K562 (cell line): ENCODE measurements around the gene SOCS2. TPM values are rescaled to one million over a fixed set of nuclear protein-coding genes. Genes with fewer than 3 reads are reported as not detected.
A peak's percentile ranks its signal among the peaks of the same experiment; 100 is the strongest.
"Not testable (repeated sequence)": the region's sequence is repeated elsewhere in the genome, so short reads cannot be mapped to it uniquely, and the experiment has no call there.

Experiments used
- ATAC-seq: fragments of 200-7000 bp; cut with Tn5 transposase; 3 replicates; pipeline ENCODE4 v1.9.1; 2020; ENCODE audit warnings: moderate library complexity
- BruUV-seq: library from RNA; stranded (reverse); fragments of 400-500 nt; replicated peaks from 2 replicates; lab custom pipeline; 2021; lab: Mats Ljungman, UMichigan
- CTCF ChIA-PET: fragments of 300-600 bp; formaldehyde crosslinking; extraction: SDS; loops from one replicate; lab custom pipeline; 2021; ENCODE audit warnings: low intra/inter-chr PET ratio; lab: Yijun Ruan, JAX
- POLR2A ChIA-PET: fragments of 300-600, 350-650 bp; sonication (Branson Sonifier 250); formaldehyde crosslinking; extraction: SDS; loops from one replicate; lab custom pipeline; 2021; ENCODE audit warnings: antibody characterized with exemption, inconsistent platforms; lab: Yijun Ruan, JAX
- DNase-seq, 4 experiments: peaks; one replicate each; pipeline versions ENCODE4 v3.0.0 to v3.0.0-alpha.2; 2011 to 2018; ENCODE audit warnings: low spot score in 3 of 4, mixed read lengths in 3 of 4; ENCODE audit errors: extremely low read depth in 1 of 4
- FAIRE-seq: peaks from 2 replicates; lab custom pipeline; 2011; peaks lifted over from hg19 to GRCh38; lab: Jason Lieb, UNC
- H2AFZ ChIP-seq: 2 replicates; pipeline ENCODE4 v1.6.0; 2011; ENCODE audit warnings: low read depth, low read length, control low read depth, inconsistent platforms
- H3K27ac ChIP-seq: fragments of 200-600 bp; 3 replicates; pipeline ENCODE4 v1.8.0; 2011; ENCODE audit warnings: low read depth, mild to moderate bottlenecking, control low read depth, inconsistent platforms, low read length, moderate library complexity, mixed read lengths; ENCODE audit errors: extremely low read depth
- H3K27me3 ChIP-seq, 2 experiments: fragments of 300-600 bp in 1 of 2; 2 replicates in 1 of 2; 3 replicates in 1 of 2; pipeline versions ENCODE4 v1.6.0 to v1.8.0; 2011; ENCODE audit warnings: inconsistent platforms in 2 of 2, low read length in 2 of 2, mild to moderate bottlenecking in 1 of 2, mixed read lengths in 1 of 2, moderate library complexity in 1 of 2; ENCODE audit not compliant: control insufficient read depth in 2 of 2, insufficient read depth in 2 of 2
- H3K36me3 ChIP-seq: fragments of 300-600 bp; 3 replicates; pipeline ENCODE4 v1.8.0; 2011; ENCODE audit warnings: mild to moderate bottlenecking, low read length, inconsistent platforms; ENCODE audit not compliant: control insufficient read depth, insufficient read depth
- H3K4me1 ChIP-seq, 2 experiments: fragments of 200-600 bp in 1 of 2; replicated peaks in 1 of 2; 2 replicates in 1 of 2; 3 replicates in 1 of 2; pipeline versions ENCODE4 v1.5.1 to v1.8.0; 2011; ENCODE audit warnings: inconsistent platforms in 2 of 2, low read length in 2 of 2, mild to moderate bottlenecking in 1 of 2, mixed read lengths in 1 of 2, moderate library complexity in 1 of 2; ENCODE audit not compliant: control insufficient read depth in 2 of 2, insufficient read depth in 2 of 2
- H3K4me2 ChIP-seq: 2 replicates; pipeline ENCODE4 v1.6.1; 2011; ENCODE audit warnings: low read length, control low read depth, inconsistent platforms, mixed read lengths; ENCODE audit not compliant: insufficient read depth
- H3K4me3 ChIP-seq: fragments of 200-600 bp; sonication (generic), shearing (Covaris generic); 2 replicates; pipeline ENCODE4 v1.5.1; 2016; ENCODE audit warnings: control low read depth, inconsistent platforms
- H3K79me2 ChIP-seq: fragments of 200-600 bp; 3 replicates; pipeline ENCODE4 v1.8.0; 2011; ENCODE audit warnings: low read length, inconsistent platforms; ENCODE audit not compliant: control insufficient read depth, insufficient read depth
- H3K9ac ChIP-seq, 2 experiments: 2 replicates each; pipeline versions ENCODE4 v1.6.0 to v1.6.1; 2011; ENCODE audit warnings: low read depth in 2 of 2, low read length in 2 of 2, control low read depth in 1 of 2, inconsistent platforms in 1 of 2, mild to moderate bottlenecking in 1 of 2, mixed read lengths in 1 of 2; ENCODE audit not compliant: insufficient read depth in 1 of 2
- H3K9me1 ChIP-seq: one replicate; pipeline ENCODE4 v1.6.0; 2011; ENCODE audit warnings: inconsistent platforms, mild to moderate bottlenecking, low read length, moderate library complexity; ENCODE audit not compliant: control insufficient read depth, insufficient read depth
- H3K9me3 ChIP-seq: replicated peaks from 2 replicates; pipeline ENCODE4 v1.5.1; 2011; ENCODE audit warnings: low read depth, low read length, inconsistent platforms; ENCODE audit not compliant: control insufficient read depth, insufficient read depth
- H4K20me1 ChIP-seq: replicated peaks from 2 replicates; pipeline ENCODE4 v1.6.1; 2011; ENCODE audit warnings: low read length, inconsistent platforms, mixed read lengths; ENCODE audit not compliant: control insufficient read depth, insufficient read depth
- ZNF280A ChIP-seq: fragments of 450-650 bp; IDR thresholded peaks from 2 replicates; pipeline ENCODE4 v1.6.1; 2018; ENCODE audit warnings: mild to moderate bottlenecking, low read depth; ENCODE audit not compliant: partially characterized antibody
- ZNF324 ChIP-seq: fragments of 250-450 bp; sonication (Bioruptor Pico); IDR thresholded peaks from 2 replicates; pipeline ENCODE4 v1.4.0; 2020; ENCODE audit warnings: mild to moderate bottlenecking
- WGBS: fragments of 100-300 bp; shearing (Covaris generic); methylation state at CpG from one replicate; pipeline ENCODE4 v1.1.6; 2016; ENCODE audit warnings: low coverage, mixed read lengths; ENCODE audit not compliant: insufficient coverage; ENCODE audit errors: missing lambda C conversion rate; 5-methylcytosine and 5-hydroxymethylcytosine counted together
- in situ Hi-C: fragments of 300-500 bp; cut with MboI; formaldehyde crosslinking; loops from 4 replicates; pipeline ENCODE4 v1.15.0; 2018; ENCODE audit warnings: inconsistent platforms, mixed read lengths
- intact Hi-C: fragments of 100-400 bp; cut with micrococcal nuclease; formaldehyde crosslinking; loops from 2 replicates; pipeline ENCODE4 v1.14.2; 2022
- polyA plus RNA-seq, 8 experiments: library from polyadenylated mRNA; depleted of rRNA in 4 of 8; stranded (reverse) in 5 of 8; unstranded in 3 of 8; fragments of >200 nt; fragmentation: Nextera tagmentation in 2 of 8; fragmentation: Illumina TruSeq in 1 of 8; extraction: Ambion mirVana in 2 of 8; extraction: Trizol in 1 of 8; gene quantifications; 2 replicates each; pipeline versions ENCODE4 v1.2.1 to v1.2.3, GENCODE V29; 2011 to 2014; ENCODE audit warnings: inconsistent platforms in 1 of 8, missing spikeins in 1 of 8
- total RNA-seq, 7 experiments: library from RNA; depleted of rRNA in 6 of 7; stranded (reverse); fragments of >200 nt in 6 of 7; fragmentation: Illumina TruSeq in 2 of 7; extraction: Trizol in 2 of 7; gene quantifications; 2 replicates each; pipeline versions ENCODE4 v1.2.1 to v1.2.3, GENCODE V29; 2011 to 2021; ENCODE audit warnings: low replicate concordance in 1 of 7

Gene SOCS2
- total and polyA plus RNA-seq, 9 of the 15 experiments (the other 6 are each of a cell fraction or from before 2014, with no cell fraction given), result 37.0 to 162 (median 98.7) TPM

GRCh38 chr12:93557879-93558278 is 14.6 kb upstream of the SOCS2 start:
- H3K9me1 ChIP-seq, ATAC-seq, H3K9me3 ChIP-seq, H4K20me1 ChIP-seq, CTCF ChIA-PET, FAIRE-seq, intact Hi-C loops, BruUV-seq, in situ Hi-C loops, H3K4me3 ChIP-seq, H3K27me3 ChIP-seq, H2AFZ ChIP-seq, H3K36me3 ChIP-seq, H3K4me1 ChIP-seq, H3K79me2 ChIP-seq, POLR2A ChIA-PET, DNase-seq, H3K27ac ChIP-seq, H3K4me2 ChIP-seq, H3K9ac ChIP-seq: not testable (repeated sequence)
- TF ChIP-seq ZNF324 (CRISPR knock-in tag) (peak; percentile 83), ZNF280A (peak; percentile 10)

DNA sequence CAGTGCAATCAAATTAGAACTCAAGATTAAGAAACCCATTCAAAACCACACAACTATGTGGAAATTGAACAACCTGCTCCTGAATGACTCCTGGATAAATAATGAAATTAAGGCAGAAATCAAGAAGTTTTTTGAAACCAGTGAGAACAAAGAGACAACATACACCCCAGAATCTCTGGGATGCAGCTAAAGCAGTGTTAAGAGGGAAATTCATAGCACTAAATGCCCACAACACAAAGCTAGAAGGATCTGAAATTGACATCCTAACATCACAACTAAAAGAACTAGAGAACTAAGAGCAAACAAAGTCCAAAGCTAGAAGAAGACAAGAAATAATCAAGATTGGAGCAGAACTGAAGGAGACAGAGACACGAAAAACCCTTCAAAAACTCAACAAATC is 13.8 kb upstream of the SOCS2 start:
- H3K27me3 ChIP-seq, DNase-seq, in situ Hi-C loops, H2AFZ ChIP-seq, H3K27ac ChIP-seq, FAIRE-seq, ATAC-seq, H3K79me2 ChIP-seq, BruUV-seq, H3K9me1 ChIP-seq, H3K4me2 ChIP-seq, H3K4me3 ChIP-seq, CTCF ChIA-PET, H3K9ac ChIP-seq, H4K20me1 ChIP-seq, POLR2A ChIA-PET, H3K36me3 ChIP-seq, intact Hi-C loops, H3K4me1 ChIP-seq, H3K9me3 ChIP-seq: not testable (repeated sequence)
- WGBS, result 63% methylated on average over 1 of the region's 1 CpG
